Neutrophil (primary cell): ENCODE results near the gene SLC24A1.

ENCODE experiments used
- H3K27ac ChIP-seq: fragments of 200-600 bp; sonication (generic); 2 replicates; pipeline ENCODE4 v1.5.1; 2016; ENCODE audit warnings: mild to moderate bottlenecking, moderate library complexity
- H3K27me3 ChIP-seq: fragments of 200-600 bp; sonication (generic); 2 replicates; pipeline ENCODE4 v1.6.0; 2016; ENCODE audit warnings: mild to moderate bottlenecking
- H3K36me3 ChIP-seq: fragments of 200-600 bp; sonication (generic); 2 replicates; pipeline ENCODE4 v1.5.1; 2017
- H3K4me1 ChIP-seq, 2 experiments: fragments of 200-600 bp in 1 of 2; sonication (generic) in 1 of 2; 1 replicate in 1 of 2; 2 replicates in 1 of 2; pipeline versions ENCODE4 v1.5.1 to v1.6.1; 2013 to 2016; ENCODE audit warnings: low read depth in 1 of 2, low read length in 1 of 2, mild to moderate bottlenecking in 1 of 2, moderate library complexity in 1 of 2; ENCODE audit not compliant: control insufficient read depth in 1 of 2, insufficient read depth in 1 of 2
- H3K4me3 ChIP-seq, 2 experiments: fragments of 200-600 bp in 1 of 2; sonication (generic) in 1 of 2; 1 replicate in 1 of 2; 2 replicates in 1 of 2; pipeline ENCODE4 v1.5.1; 2013 to 2016; ENCODE audit warnings: low read depth in 1 of 2, low read length in 1 of 2, mild to moderate bottlenecking in 1 of 2, moderate library complexity in 1 of 2
- H3K9me3 ChIP-seq: fragments of 200-600 bp; sonication (generic); 2 replicates; pipeline ENCODE4 v1.5.1; 2016
- CTCF ChIP-seq: fragments of 200-600 bp; sonication (generic); IDR thresholded peaks from 2 replicates; pipeline ENCODE4 v1.5.1; 2016; ENCODE audit warnings: antibody characterized with exemption

SLC24A1 gene

GRCh38 chr15:65644282-65644681 lies 22.5 kb downstream of the SLC24A1 start:
- Histone ChIP-seq H3K27ac (no peak overlapping the region), H3K9me3 (no peaks in the 10 kb centered on the region), H3K4me3 (no peak overlapping the region), H3K27me3 (no peaks in the 10 kb centered on the region), H3K4me1 (peaks cover 5 to 11% of the 10 kb centered on the region in 2 experiments), H3K36me3 (no peaks in the 10 kb centered on the region)
- TF ChIP-seq CTCF, result no peak

GRCh38 chr15:65645392-65645791 lies 23.7 kb downstream of the SLC24A1 start:
- Histone ChIP-seq H3K27me3 (no peaks in the 10 kb centered on the region), H3K36me3 (no peaks in the 10 kb centered on the region), H3K27ac (no peak overlapping the region), H3K4me3 (no peak overlapping the region), H3K9me3 (no peaks in the 10 kb centered on the region), H3K4me1 (peaks cover 5 to 11% of the 10 kb centered on the region in 2 experiments)
- TF ChIP-seq CTCF, result no peak

- no peak for TF ChIP-seq CTCF
- Histone ChIP-seq H3K4me1 (peaks cover 5 to 11% of the 10 kb centered on the region in 2 experiments), H3K36me3 (peaks cover 4% of the 10 kb centered on the region), H3K9me3 (no peaks in the 10 kb centered on the region), H3K27ac (no peak overlapping the region), H3K4me3 (no peak overlapping the region), H3K27me3 (no peaks in the 10 kb centered on the region)
Observed at GRCh38 chr15:65646486-65646885, 24.7 kb downstream of the SLC24A1 start.

GRCh38 chr15:65650312-65651041 lies 28.7 kb downstream of the SLC24A1 start:
- Histone ChIP-seq H3K4me1 (peaks cover 5 to 11% of the 10 kb centered on the region in 2 experiments), H3K9me3 (no peaks in the 10 kb centered on the region), H3K27ac (no peak overlapping the region), H3K4me3 (no peak overlapping the region), H3K36me3 (peaks cover 41% of the 10 kb centered on the region), H3K27me3 (no peaks in the 10 kb centered on the region)
- no peak for TF ChIP-seq CTCF

GRCh38 chr15:65651042-65651322 lies 29.2 kb downstream of the SLC24A1 start:
- no peaks in the 10 kb centered on the region for H3K27me3 ChIP-seq
- no peak overlapping the region for H3K4me3 ChIP-seq
- H3K27ac ChIP-seq, result no peak overlapping the region
- no peaks in the 10 kb centered on the region for H3K9me3 ChIP-seq
- peaks cover 5 to 11% of the 10 kb centered on the region in 2 experiments for H3K4me1 ChIP-seq
- peaks cover 46% of the 10 kb centered on the region for H3K36me3 ChIP-seq
- no peak for TF ChIP-seq CTCF
